Suprapubic skin (tissue), 3 donors: Measurements from ENCODE around the gene RBMS3.

Experiments used
- EP300 ChIP-seq: sonication (generic); formaldehyde crosslinking; IDR thresholded peaks from one replicate; pipeline ENCODE4 v1.6.1; 2017; ENCODE audit warnings: antibody characterized with exemption
- TF ChIP-seq, protein P1 (sequence below), 2 donors: fragments of 200-600 bp in 1 of 2; fragments of 450-650 bp in 1 of 2; sonication (generic) in 1 of 2; IDR thresholded peaks; one replicate each; pipeline ENCODE4 v1.5.1; 2016 to 2019; ENCODE audit warnings: antibody characterized with exemption in 2 of 2, mild to moderate bottlenecking in 1 of 2, moderate library complexity in 1 of 2

DNA sequence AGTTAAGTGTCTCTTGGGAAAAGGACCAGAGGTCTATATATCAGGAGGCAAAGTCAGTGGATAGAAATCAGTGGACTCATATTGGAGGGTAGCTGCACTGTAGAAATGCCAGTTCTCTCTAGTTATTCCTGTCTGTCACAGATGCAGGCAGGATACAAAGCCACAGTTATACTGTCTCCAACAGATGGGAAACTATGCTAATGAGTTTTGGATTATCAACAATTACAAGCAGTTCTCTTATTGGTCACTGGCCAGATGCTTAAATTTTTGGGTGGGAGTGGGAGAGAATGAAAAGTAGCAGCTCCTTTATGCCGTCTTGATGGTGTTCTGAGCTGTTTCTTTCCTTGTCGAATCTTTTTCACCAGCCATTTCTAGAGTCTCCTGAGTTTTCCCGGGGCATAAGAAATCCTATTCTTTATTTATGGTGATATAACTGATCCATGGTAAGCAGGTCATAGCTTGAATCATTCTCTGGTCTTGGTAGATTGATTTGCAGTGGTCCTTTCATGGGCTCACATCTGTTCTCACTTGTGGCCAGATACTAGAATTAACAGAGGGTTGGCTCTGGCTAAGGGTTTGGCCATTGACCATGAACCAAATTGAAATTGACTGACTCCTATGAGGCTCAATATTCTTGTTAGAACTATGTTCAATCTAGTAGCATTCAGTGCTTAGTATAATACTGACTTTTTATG lies 44.6 kb upstream of the RBMS3 start:
- TF ChIP-seq, protein P1, sequence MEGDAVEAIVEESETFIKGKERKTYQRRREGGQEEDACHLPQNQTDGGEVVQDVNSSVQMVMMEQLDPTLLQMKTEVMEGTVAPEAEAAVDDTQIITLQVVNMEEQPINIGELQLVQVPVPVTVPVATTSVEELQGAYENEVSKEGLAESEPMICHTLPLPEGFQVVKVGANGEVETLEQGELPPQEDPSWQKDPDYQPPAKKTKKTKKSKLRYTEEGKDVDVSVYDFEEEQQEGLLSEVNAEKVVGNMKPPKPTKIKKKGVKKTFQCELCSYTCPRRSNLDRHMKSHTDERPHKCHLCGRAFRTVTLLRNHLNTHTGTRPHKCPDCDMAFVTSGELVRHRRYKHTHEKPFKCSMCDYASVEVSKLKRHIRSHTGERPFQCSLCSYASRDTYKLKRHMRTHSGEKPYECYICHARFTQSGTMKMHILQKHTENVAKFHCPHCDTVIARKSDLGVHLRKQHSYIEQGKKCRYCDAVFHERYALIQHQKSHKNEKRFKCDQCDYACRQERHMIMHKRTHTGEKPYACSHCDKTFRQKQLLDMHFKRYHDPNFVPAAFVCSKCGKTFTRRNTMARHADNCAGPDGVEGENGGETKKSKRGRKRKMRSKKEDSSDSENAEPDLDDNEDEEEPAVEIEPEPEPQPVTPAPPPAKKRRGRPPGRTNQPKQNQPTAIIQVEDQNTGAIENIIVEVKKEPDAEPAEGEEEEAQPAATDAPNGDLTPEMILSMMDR (IDR thresholded peaks at IDR 0.05) = no peak
- TF ChIP-seq EP300 = no peak
